Activated CD4-positive, alpha-beta memory T cell treated with anti-CD3 and anti-CD28 coated beads for 36 hours (primary cell): Measurements from ENCODE around the gene TMEM164. TPM values are rescaled to one million over a fixed set of nuclear protein-coding genes. Genes with fewer than 3 reads are reported as not detected.
"Not testable (repeated sequence)": the region's sequence is repeated elsewhere in the genome, so short reads cannot be mapped to it uniquely, and the experiment has no call there.

ENCODE experiments used
- CTCF ChIA-PET: fragments of 350-600 bp; sonication (Branson Sonifier 250); formaldehyde crosslinking; loops from one replicate; lab custom pipeline; 2021; ENCODE audit warnings: antibody characterized with exemption, inconsistent platforms; lab: Charles Lee
- POLR2A ChIA-PET: fragments of 350-600 bp; sonication (Branson Sonifier 250); formaldehyde crosslinking; loops from one replicate; lab custom pipeline; 2021; ENCODE audit warnings: antibody characterized with exemption; lab: Charles Lee
- DNase-seq: peaks from one replicate; pipeline ENCODE4 v3.0.0-alpha.2; 2020
- H3K27ac Mint-ChIP-seq: one replicate; pipeline ENCODE4 v1.8.0; 2021; ENCODE audit warnings: mixed read lengths
- H3K27me3 Mint-ChIP-seq: one replicate; pipeline ENCODE4 v1.8.0; 2021; ENCODE audit warnings: mixed read lengths
- H3K36me3 Mint-ChIP-seq: one replicate; pipeline ENCODE4 v1.8.0; 2021; ENCODE audit warnings: mixed read lengths
- H3K4me1 Mint-ChIP-seq: one replicate; pipeline ENCODE4 v1.8.0; 2021; ENCODE audit warnings: low read depth, mixed read lengths
- H3K4me3 Mint-ChIP-seq: one replicate; pipeline ENCODE4 v1.8.0; 2021; ENCODE audit warnings: mild to moderate bottlenecking, mixed read lengths
- H3K9me3 Mint-ChIP-seq: one replicate; pipeline ENCODE4 v1.8.0; 2021; ENCODE audit warnings: mixed read lengths
- intact Hi-C: fragments of 100-400 bp; cut with micrococcal nuclease; formaldehyde crosslinking; loops from one replicate; pipeline ENCODE4 v1.15.1; 2023
- total RNA-seq, 2 experiments: library from RNA; stranded (reverse); gene quantifications; one replicate each; pipeline ENCODE4 v1.2.3, GENCODE V29; 2021

TMEM164 gene
- total RNA-seq: 10 to 100 TPM; 10.1 to 13.2 TPM

DNA sequence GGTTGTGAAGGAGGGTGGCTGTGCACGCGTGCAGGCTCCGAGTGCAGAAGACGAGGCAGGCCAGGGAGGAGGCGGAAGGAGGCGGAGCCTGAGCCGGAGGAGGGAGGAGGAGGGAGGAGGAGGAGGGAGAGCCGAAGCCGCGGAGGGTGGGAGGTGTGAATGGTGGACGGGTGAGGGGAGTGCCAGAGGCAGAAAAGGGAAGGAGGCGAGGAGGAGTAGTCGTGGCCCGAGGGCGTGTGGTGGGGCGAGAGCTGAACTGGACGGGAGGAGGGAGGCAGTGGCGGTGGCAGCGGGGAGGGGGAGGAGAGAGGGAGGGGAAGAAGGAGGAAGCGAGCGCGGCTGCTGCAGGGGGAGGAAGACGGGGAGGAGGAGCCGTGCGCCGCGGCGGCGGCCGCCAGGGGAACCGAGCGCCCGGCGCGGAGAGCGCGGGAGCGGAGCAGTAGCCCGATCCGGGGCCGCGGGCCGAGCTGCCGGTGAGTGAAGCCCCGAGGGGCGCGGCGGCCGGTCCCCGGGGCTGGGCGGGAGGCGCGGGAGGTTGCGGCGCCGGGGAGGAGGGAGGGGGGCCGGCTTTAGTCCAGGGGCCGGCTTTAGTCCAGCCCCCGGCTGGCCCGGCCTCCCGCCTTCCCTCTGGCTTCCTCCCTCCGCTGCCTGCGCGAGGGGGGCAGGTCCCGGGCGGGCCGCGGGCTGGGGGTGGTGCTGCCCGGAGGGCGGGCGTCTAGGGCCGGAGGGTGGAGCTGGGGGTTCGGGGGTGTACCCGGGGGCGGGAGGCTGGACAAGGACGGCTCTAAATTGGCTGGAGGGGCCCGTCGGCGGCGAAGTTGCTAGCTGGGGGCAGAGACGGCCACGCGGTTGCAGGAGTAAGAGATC is at the start of gene TMEM164:
Gene TMEM164, plus strand, starts transcription at position 815 of the 867 bp plus-strand sequence. CDS start 661 bp downstream, outside the sequence.
- CTCF ChIA-PET: interaction anchor here (1.3 kb wide), 1 partner anchor 144 kb away, joined by 3 read pairs; no protein-coding TSS in a partner anchor

DNA sequence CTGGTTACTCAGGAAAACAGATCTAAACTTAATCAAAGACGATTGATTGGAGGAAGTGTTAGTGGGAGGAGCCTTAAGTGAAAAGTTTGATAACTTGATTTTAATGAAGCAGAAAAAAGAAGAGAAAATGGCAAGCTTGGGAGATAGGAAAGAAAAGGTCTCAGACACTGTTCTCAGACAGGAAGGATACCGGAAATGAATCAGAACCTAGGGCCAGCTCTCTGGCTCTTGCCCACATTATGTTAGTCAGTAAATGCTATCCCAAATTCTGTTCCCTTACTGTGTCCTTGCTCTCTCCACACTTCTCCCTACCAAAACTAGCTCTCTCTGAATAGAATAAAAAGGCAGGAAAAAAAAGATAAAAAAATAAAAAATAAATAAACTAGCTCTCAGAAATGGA is 48.6 kb upstream of the TMEM164 start:
- intact Hi-C loops: no loop called here
- no peak overlapping the region for H3K4me3 Mint-ChIP-seq

More for the DNA sequence above, at the start of gene TMEM164:
- H3K27ac Mint-ChIP-seq: peak within 1 kb of the TSS; percentile 76
- peaks cover 34% of the 10 kb centered on the region for H3K4me1 Mint-ChIP-seq
- intact Hi-C loops: loop anchor here (5.0 to 10.0 kb wide), 5 partner anchors 130 to 465 kb away; partner anchors contain the start of genes ACSL4, AMMECR1 and NXT2
- H3K4me3 Mint-ChIP-seq: peak within 1 kb of the TSS; percentile 81
- no peaks in the 10 kb centered on the region for H3K9me3 Mint-ChIP-seq
- DNase-seq: peak; percentile 87
- H3K27me3 Mint-ChIP-seq: no peaks in the 10 kb centered on the region
- no peaks in the 10 kb centered on the region for H3K36me3 Mint-ChIP-seq
- POLR2A ChIA-PET: no interaction called here

DNA sequence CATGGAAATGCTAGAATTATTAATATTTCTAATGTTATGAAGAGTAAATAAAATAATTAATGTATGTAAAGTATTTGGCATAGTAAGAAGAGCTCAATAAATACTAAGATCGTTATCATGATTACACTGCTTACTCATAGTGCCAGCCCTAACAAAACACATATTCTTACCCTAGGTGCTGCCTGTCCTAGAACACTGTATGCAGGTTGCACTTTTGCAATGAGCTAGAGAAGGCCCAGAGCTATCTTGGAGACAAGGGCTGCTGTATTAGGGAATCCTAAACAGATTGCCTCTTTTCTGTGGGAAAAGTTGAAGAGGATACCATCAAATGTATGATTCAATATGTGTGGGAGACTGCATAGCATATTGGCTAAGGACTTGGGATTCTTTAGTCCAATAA is 48.0 kb upstream of the TMEM164 start:
- no peak overlapping the region for H3K27ac Mint-ChIP-seq
- H3K4me3 Mint-ChIP-seq: no peak overlapping the region
- H3K27me3 Mint-ChIP-seq: no peaks in the 10 kb centered on the region
- CTCF ChIA-PET: interaction anchor here (0.8 kb wide), 1 partner anchor 63 kb away, joined by 3 read pairs; no protein-coding TSS in a partner anchor
- no peaks in the 10 kb centered on the region for H3K9me3 Mint-ChIP-seq
- no peak for DNase-seq
- H3K36me3 Mint-ChIP-seq: no peaks in the 10 kb centered on the region
- H3K4me1 Mint-ChIP-seq: peaks cover 2% of the 10 kb centered on the region
- POLR2A ChIA-PET: no interaction called here
- intact Hi-C loops: no loop called here

More for the DNA sequence above, 48.6 kb upstream of the TMEM164 start:
- Mint-ChIP-seq H3K36me3 (no peaks in the 10 kb centered on the region), H3K27ac (no peak overlapping the region), H3K27me3 (no peaks in the 10 kb centered on the region), H3K9me3 (no peaks in the 10 kb centered on the region), H3K4me1 (peaks cover 2% of the 10 kb centered on the region)
- POLR2A ChIA-PET: no interaction called here
- DNase-seq: no peak
- CTCF ChIA-PET: interaction anchor here (0.8 kb wide), 1 partner anchor 63 kb away, joined by 3 read pairs; no protein-coding TSS in a partner anchor

DNA sequence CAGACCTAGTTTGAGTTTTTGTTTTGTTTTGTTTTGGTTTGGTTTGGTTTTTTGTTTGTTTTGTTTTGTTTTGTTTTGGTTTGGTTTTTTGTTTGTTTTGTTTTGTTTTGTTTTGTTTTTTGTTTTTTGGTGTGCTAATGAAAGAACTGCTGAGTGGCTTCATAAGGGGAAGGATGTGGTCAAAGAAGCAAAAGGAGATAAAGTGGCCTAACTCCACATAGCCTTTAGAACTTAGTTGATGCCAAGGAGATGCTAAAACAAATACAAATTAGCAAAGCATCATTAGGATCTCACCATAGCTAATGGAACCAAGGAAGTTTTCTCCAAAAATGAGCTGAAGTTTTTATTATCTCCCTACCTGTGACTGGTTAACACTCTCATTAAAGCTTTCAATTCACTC is 44.6 kb upstream of the TMEM164 start:
- Mint-ChIP-seq H3K4me1 (peaks cover under 1% of the 10 kb centered on the region), H3K9me3 (no peaks in the 10 kb centered on the region), H3K36me3 (no peaks in the 10 kb centered on the region), H3K27ac (no peak overlapping the region), H3K4me3 (no peak overlapping the region), H3K27me3 (no peaks in the 10 kb centered on the region)
- DNase-seq: no peak
- ChIA-PET CTCF (no interaction called here), POLR2A (no interaction called here)
- intact Hi-C loops: no loop called here

DNA sequence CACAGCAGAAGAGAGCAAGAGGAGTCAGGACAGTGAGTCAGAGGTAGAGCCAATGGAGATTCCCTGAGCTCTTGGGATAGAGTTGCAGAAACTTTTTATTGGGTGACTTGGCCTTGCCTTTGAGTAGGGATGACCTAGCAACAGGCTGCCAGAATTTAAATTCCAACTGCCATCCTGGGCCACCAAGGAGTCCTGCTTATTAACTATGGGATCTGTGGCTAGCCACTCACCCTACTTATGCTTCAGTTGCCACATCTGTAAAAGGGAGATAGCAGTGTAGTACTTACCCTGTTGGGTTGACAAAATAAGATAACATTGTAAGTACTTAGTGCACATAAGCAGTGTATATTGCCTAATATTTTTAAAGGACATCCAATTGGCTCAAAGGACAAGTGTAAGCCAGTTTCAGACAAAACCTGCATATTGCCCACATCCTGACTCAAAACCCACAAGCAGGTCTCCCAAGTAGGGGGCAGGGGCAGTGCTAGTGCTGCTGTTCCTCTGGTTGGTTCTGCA is 43.5 kb upstream of the TMEM164 start:
- Mint-ChIP-seq H3K4me1 (no peaks in the 10 kb centered on the region), H3K4me3 (no peak overlapping the region), H3K36me3 (no peaks in the 10 kb centered on the region), H3K9me3 (no peaks in the 10 kb centered on the region), H3K27me3 (no peaks in the 10 kb centered on the region), H3K27ac (no peak overlapping the region)
- ChIA-PET POLR2A (no interaction called here), CTCF (no interaction called here)
- DNase-seq: no peak
- intact Hi-C loops: no loop called here

DNA sequence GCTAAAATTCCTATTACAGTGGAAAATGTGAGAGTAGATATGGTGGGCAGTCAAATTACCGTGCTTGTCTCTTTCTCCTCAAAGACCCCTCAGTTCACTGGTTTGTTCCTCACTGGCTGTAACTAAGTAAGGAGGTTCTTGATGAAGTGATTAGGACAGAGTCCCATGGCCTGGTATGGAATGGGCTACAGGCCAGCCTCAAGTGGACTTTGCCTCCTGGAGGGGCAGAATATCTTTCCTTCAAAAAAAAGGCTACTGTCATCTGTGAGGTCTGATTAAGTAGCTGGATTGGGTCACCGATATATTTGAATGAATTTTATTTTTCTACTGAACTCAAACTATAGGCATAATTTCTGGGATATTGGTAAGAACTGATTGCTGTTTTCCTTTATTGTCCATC is 38.5 kb upstream of the TMEM164 start:
- no peak overlapping the region for H3K27ac Mint-ChIP-seq
- no peaks in the 10 kb centered on the region for H3K27me3 Mint-ChIP-seq
- no peak for DNase-seq
- CTCF ChIA-PET: interaction anchor here (1.9 kb wide), 1 partner anchor 73 kb away, joined by 4 read pairs; no protein-coding TSS in a partner anchor
- intact Hi-C loops: no loop called here
- H3K9me3 Mint-ChIP-seq: no peaks in the 10 kb centered on the region
- H3K4me3 Mint-ChIP-seq: no peak overlapping the region
- no peaks in the 10 kb centered on the region for H3K4me1 Mint-ChIP-seq
- H3K36me3 Mint-ChIP-seq: no peaks in the 10 kb centered on the region
- POLR2A ChIA-PET: no interaction called here

DNA sequence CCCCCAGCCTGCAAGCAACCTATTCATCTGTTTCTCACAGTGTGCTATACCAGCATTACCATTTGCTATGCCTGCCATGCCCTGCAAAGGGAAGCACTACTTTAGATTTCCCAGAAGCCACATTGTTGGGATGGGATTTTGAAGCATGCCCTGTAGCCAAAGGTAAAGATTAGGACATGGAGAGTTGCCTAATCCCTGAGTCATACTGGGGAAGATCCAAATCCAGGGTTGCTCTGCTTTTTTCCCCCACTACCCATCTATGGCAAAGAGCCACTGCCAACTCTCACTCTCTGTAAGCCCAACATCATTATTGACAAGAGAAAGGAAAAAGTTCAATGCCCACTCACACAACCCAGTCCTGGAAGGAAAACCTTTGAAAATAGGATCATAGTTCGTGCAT is 36.7 kb upstream of the TMEM164 start:
- H3K36me3 Mint-ChIP-seq: no peaks in the 10 kb centered on the region
- ChIA-PET CTCF (no interaction called here), POLR2A (no interaction called here)
- no peak overlapping the region for H3K27ac Mint-ChIP-seq
- H3K4me3 Mint-ChIP-seq: no peak overlapping the region
- no peaks in the 10 kb centered on the region for H3K9me3 Mint-ChIP-seq
- DNase-seq: no peak
- H3K27me3 Mint-ChIP-seq: no peaks in the 10 kb centered on the region
- intact Hi-C loops: no loop called here
- no peaks in the 10 kb centered on the region for H3K4me1 Mint-ChIP-seq

DNA sequence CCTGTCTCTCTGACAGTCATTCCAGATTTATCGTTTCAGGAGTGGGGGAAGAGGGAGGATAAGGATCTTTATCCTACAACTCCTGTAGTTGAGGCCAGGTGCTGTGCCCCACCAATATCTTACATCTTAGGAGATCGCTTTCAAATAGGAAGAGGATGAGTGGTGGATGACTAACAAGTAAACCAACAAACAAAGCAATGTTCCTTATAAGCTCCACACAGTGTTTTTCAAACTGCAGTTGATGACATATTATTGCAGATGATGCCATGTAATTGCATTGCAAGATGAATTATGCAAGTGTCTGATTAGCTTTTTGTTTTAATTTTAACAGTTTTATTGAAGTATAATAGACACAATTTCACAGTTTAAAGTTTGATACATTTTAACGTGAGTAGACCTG is 35.8 kb upstream of the TMEM164 start:
- DNase-seq: no peak
- Mint-ChIP-seq H3K27ac (no peak overlapping the region), H3K27me3 (no peaks in the 10 kb centered on the region), H3K4me1 (no peaks in the 10 kb centered on the region), H3K4me3 (no peak overlapping the region), H3K36me3 (no peaks in the 10 kb centered on the region), H3K9me3 (no peaks in the 10 kb centered on the region)
- POLR2A ChIA-PET: no interaction called here
- CTCF ChIA-PET: no interaction called here
- intact Hi-C loops: no loop called here

DNA sequence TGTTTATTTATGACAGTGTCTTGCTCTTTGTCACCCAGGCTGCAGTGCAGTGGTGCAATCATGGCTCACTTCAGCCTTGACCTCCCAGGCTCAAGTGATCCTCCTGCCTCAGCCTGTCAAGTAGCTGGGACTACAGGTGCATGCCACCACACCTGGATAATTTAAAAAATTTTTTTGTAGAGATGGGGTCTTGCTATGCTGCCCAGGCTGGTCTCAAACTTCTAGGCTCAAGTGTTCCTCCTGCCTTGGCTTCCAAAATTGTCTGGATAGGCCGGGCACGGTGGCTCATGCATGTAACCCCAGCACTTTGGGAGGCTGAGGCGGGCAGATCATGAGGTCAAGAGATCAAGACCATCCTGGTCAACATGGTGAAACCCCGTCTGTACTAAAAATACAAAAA is 32.1 kb upstream of the TMEM164 start:
- H3K4me3 Mint-ChIP-seq, H3K27me3 Mint-ChIP-seq, CTCF ChIA-PET, DNase-seq, H3K9me3 Mint-ChIP-seq, H3K36me3 Mint-ChIP-seq, H3K27ac Mint-ChIP-seq, intact Hi-C loops, POLR2A ChIA-PET: not testable (repeated sequence)
- peaks cover 12% of the 10 kb centered on the region for H3K4me1 Mint-ChIP-seq

DNA sequence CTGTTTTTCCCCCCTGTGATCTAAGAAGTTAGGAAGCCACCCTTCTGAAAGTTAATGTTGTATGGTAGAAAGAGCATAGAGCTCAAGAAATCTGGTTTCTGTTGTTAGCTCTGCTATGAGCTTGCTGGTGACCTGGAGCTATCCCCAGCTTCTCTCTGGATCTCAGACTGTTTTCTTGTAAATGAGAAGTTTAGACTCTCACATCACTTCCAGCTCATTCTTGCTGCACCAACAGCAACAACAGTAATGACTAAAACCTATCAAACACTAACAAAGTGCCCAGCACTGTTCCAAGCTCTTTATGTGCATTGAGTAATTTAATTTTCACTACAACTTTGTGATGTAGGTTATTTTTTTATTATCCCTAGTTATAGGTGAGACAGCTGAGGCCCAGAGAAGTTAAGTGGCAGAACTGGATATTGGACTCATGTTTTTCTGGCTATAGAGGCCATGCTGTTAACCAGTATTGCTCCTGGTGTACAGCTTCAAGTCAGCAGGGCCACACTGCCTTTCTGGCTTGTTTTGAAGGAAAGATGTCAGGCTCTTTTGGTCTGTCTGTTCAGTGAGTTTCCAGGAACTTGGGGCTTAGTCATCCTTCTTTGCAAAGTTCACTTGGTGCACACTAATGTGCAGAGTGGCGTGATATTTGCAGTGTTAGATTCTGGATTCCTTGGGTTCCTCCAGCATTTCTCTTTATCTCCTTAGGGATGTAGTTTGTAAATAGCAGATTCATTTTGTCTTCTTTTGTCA is 27.8 kb upstream of the TMEM164 start:
- POLR2A ChIA-PET: no interaction called here
- intact Hi-C loops: no loop called here
- DNase-seq: peak; percentile 9

DNA sequence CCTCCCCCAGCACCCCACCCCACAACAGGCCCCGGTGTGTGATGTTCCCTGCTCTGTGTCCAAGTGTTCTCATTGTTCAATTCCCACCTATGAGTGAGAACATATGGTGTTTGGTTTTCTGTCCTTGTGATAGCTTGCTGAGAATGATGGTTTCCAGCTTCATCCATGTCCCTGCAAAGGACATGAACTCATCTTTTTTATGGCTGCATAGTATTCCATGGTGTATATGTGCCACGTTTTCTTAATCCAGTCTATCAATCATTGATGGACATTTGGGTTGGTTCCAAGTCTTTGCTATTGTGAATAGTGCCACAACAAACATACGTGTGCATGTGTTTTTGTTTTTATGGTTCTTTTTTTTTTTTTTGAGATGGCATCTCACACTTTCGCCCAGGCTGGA is 17.7 kb upstream of the TMEM164 start:
- DNase-seq, intact Hi-C loops, H3K4me3 Mint-ChIP-seq, CTCF ChIA-PET, H3K36me3 Mint-ChIP-seq, POLR2A ChIA-PET, H3K27me3 Mint-ChIP-seq, H3K4me1 Mint-ChIP-seq, H3K9me3 Mint-ChIP-seq, H3K27ac Mint-ChIP-seq: not testable (repeated sequence)

More for the DNA sequence above, 27.8 kb upstream of the TMEM164 start:
- peaks cover 14% of the 10 kb centered on the region for H3K4me1 Mint-ChIP-seq
- H3K36me3 Mint-ChIP-seq: no peaks in the 10 kb centered on the region
- H3K27me3 Mint-ChIP-seq: peaks cover 1% of the 10 kb centered on the region
- CTCF ChIA-PET: no interaction called here
- H3K4me3 Mint-ChIP-seq: no peak overlapping the region
- H3K9me3 Mint-ChIP-seq: no peaks in the 10 kb centered on the region
- peak overlapping the region; percentile 80 for H3K27ac Mint-ChIP-seq

DNA sequence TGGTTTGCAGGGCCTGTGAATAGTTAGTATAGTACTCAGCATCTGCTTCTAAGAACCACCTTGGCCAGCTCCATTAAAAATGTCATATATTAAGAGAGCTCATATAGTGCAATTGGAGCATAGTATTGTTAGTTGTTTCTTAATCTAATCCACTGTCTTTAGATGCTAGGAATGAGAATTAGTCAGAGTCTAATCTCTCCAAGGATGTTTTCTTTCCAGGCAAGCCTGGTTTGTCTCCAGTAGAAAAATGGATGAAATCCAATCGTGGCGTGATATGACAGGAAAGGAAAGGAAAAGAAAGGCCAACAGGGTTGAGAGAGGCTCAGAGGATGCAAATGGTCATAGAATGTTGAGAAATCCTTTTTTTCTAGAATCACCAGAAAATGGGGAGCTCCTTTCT is 15.0 kb upstream of the TMEM164 start:
- DNase-seq: no peak
- peaks cover 15% of the 10 kb centered on the region for H3K4me1 Mint-ChIP-seq
- no peak overlapping the region for H3K27ac Mint-ChIP-seq
- no peak overlapping the region for H3K4me3 Mint-ChIP-seq
- intact Hi-C loops: no loop called here
- CTCF ChIA-PET: no interaction called here
- no peaks in the 10 kb centered on the region for H3K36me3 Mint-ChIP-seq
- H3K27me3 Mint-ChIP-seq: no peaks in the 10 kb centered on the region
- POLR2A ChIA-PET: no interaction called here
- no peaks in the 10 kb centered on the region for H3K9me3 Mint-ChIP-seq
